ENCODE results near the gene POU4F3.
"Not testable (repeated sequence)": the region's sequence is repeated elsewhere in the genome, so short reads cannot be mapped to it uniquely, and the experiment has no call there.

POU4F3 gene, protein sequence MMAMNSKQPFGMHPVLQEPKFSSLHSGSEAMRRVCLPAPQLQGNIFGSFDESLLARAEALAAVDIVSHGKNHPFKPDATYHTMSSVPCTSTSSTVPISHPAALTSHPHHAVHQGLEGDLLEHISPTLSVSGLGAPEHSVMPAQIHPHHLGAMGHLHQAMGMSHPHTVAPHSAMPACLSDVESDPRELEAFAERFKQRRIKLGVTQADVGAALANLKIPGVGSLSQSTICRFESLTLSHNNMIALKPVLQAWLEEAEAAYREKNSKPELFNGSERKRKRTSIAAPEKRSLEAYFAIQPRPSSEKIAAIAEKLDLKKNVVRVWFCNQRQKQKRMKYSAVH

DNA sequence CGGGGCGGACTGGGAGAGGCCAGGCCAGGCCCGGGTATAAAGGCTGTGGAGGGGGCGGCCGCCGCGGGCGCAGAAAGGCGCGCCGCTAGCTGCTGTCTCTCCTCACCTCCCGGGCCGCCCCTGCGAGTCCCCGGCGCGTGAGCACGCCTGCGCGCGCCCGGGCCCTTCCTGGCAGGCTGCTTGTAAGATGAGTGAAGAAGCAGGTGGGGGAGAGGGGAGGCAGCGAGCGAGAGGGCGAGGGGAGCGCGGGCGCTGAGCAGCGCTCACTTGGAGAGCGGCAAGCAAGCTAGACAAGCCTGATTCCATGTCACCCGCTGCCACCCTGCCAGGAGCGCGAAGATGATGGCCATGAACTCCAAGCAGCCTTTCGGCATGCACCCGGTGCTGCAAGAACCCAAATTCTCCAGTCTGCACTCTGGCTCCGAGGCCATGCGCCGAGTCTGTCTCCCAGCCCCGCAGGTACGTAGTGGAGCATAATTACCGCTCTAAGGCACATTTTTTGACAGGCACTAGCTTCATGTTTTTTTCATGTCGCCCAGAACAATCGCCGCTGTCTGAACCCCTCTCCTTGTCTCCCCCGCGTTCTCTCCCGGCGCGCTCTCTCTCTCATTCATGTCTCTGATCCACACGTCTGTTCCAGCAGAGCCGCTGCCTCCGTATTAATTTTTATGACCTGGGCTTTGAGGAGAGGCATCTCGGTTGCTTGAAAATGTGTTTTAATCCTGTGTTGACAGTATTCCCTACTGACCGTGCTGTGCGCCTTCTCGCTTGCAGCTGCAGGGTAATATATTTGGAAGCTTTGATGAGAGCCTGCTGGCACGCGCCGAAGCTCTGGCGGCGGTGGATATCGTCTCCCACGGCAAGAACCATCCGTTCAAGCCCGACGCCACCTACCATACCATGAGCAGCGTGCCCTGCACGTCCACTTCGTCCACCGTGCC is at the start of gene POU4F3:
Gene POU4F3 (plus strand): TSS at position 66 of the 941 bp plus-strand sequence. CDS start 274 bp downstream, at position 340.
- FAIRE-seq = no peak

DNA sequence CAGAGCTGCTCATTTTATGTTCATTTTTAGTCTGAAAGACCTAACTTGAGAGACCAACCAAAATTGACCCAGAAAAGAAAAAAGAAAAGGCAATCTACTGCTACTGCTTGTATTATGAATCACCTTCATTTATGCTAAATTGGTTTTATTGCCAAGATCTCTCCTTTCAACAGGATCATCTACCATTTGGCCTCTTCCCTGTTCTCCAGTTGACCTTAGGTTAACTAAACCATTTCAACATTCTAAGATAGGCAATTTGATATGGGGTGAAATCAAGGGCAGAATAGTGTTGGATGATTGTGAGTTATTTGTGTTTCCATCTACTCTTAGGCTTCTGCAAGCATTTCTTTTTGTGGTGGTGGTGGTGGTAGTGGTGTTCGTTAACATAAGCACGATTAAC is 48.3 kb upstream of the POU4F3 start:
- FAIRE-seq = no peak

DNA sequence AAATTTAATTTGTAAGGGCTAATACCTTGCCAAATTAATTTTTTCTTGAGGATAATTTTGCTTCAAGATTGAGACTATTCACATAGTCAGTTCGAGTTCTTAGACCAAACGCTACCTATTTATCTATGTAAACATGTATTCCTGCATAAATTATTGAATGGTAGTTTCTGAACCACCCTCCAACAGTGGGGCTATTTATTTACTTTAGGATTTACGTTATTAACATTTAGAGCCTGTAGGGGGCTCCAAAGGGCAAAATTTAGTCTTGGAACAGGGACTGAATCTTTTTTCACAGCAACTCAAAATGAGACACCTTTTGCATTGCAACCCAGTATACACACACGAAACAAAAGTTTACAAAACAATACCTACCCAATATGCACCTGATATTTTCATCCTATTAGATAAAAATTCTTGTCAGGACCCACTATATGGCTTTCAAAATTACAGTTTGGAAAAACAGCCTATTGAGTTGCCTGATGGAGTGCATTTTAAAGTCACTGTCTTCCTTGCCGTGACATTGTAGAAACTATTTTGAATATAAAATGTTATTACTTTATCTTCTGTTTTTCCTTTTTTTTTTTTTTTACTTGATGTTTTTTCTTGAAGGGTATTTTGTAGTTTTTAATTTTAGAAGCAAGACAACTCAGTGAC is 47.1 kb upstream of the POU4F3 start:
- FAIRE-seq = peak; percentile 14

DNA sequence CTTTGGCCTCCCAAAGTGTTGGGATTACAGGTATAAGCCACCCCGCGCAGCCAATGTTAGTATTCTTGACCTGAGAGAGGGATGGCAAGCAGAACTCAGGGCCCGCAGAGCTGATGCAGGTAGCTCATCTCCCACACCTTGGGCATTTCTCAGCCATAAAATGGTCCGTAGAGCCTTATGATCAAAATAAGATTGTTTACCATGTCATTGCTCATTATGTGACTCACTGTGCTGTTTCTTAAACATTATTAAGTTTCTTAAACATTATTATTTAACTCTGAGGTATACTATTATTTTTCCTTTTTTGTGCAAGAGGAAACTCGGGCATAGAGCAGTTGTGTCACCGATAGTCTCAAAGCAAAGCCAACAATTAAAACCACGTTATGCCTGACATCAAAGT is 42.4 kb upstream of the POU4F3 start:
- FAIRE-seq = no peak

DNA sequence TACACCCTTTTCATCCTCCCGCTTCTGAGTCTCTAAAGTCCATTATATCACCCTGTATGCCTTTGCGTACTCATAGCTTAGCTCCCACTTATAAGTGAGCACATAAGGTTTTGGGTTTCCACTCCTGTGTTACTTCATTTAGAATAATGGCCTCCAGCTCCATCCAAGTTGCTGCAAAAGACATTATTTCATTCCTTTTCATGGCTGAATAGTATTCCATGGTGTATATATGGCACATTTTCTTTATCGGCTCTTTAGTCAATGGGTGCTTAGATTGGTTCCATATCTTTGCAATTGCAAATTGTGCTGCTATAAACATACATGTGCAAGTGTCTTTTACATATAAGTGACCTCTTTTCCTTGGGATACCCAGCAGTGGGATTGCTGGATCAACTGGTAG is 39.7 kb upstream of the POU4F3 start:
- FAIRE-seq = not testable (repeated sequence)

DNA sequence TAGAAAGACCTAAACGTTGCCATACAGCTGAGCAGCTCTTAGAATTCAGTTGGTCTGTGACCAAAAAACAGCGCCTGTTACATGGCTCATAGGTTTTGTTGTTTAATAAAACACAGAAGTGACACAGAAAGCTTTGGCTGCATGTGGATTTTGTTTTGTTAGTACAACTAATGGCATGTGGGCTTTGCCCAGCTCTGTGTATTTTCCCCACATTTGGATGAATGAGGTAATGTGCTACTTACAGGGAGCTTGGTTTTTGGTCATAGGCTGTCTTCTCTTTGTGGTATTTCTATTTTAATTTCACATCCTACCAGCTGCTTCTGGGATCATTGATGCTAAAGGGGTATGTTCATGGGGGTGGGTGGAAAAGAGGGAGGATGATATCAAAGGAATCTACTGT is 37.0 kb upstream of the POU4F3 start:
- no peak for FAIRE-seq

DNA sequence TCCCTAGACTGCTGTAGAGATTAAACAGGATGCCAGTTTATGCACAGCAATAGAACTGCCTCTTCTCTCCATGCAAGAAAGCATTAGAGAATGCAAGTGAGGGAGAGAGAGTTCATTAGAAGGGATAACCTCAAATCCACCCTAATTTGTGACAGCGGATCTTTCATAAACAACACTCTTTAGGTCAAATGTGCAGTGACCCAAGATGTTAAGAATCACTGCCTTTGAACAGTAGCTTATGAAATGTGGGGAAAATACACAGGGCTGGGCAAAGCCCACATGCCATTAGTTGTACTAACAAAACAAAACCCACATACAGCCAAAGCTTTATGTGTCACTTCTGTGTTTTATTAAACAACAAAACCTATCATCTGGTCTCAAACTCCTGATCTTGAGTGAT is 36.2 kb upstream of the POU4F3 start:
- no peak for FAIRE-seq

DNA sequence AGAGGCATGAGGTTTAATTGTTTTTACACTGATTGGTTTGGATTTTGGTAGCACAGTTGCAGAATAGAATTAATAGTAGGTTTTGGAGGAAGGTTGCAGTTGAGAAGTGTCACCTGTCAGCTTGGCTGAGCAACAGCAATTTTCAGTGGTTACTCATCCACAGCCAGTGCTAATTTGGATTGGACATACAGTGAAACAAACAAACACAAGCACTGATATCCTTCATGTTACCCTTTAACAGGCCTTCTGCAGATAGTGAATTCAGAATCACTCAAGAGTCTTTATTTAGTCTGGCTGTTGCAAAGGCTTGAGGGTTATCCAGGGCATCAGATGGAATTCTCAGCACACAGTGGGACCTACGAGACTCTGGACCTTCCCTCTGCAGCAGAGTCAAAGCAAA is 31.8 kb upstream of the POU4F3 start:
- FAIRE-seq = no peak

DNA sequence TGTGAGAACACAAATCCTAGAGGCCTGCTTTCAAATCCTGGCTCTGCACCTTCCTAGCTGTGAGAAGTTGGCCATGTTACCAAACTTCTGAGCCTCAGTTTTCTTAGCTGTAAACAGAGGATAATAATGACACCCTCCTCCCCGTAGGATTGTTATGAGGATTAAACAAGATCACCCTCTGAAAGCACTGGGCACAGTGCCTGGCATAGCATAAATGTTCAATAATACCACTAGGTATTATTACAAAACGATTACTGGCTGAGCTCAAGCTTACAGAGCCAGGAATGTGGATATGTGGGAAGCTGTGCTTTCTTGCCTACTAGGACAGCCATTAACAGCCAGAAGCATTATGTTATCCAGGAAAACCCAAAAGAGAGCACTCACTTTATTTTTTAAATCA is 30.8 kb upstream of the POU4F3 start:
- no peak for FAIRE-seq

DNA sequence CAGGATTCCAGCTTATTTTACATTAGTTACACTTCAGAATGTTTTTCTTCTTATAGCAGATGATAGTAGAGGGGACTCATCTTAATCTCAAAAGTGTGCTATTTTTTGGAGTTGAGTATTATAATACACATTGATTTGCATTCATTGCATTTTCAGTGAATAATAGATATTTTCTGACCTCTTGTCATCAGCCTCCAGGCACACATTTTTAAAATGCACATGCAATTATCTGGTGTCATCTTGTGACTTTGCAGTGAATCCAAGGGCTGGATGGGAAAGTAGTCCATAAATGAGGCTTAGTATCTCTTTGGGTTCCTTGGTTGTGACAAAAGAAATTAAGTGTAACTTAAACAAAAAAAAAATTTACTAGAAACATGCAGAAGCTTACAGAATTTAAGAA is 28.1 kb upstream of the POU4F3 start:
- FAIRE-seq = no peak

DNA sequence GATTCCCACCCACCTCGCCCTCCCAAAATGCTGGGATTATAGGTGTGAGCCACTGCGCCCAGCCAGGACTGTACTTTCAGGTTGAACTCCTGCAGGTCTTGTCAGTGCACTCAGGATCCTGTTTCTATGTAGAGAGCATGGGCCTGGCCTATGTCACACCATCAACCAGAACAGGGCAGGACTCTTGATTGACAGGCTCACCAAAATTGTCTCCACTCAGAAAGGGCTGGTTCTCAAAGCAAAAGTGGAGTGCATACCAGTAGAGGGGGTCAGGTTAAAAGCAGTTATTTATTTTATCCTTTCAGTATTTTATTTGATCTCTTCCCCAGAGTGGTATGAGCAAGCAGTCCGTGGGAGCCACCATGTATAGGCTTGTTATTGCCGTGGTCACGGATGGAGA is 27.4 kb upstream of the POU4F3 start:
- FAIRE-seq = no peak

DNA sequence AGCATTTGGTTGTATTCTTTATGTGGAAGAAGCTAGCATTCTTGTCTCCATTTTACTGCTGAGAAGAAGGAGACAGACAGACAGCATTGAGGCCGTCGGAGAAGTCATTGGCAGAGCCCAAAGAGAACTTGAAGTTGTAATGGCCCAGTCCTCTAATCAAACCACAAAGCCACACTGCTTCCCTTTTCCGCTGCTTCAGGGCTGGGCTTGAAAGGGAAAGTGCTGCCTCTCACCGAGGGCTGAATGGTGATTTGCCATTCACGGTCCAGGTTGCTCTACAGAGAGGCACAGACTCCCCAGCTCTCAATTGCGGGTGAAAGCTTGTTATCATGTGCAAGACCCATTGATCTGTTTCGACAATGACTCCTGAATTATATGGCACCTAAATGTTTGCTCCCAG is 25.6 kb upstream of the POU4F3 start:
- FAIRE-seq = no peak

DNA sequence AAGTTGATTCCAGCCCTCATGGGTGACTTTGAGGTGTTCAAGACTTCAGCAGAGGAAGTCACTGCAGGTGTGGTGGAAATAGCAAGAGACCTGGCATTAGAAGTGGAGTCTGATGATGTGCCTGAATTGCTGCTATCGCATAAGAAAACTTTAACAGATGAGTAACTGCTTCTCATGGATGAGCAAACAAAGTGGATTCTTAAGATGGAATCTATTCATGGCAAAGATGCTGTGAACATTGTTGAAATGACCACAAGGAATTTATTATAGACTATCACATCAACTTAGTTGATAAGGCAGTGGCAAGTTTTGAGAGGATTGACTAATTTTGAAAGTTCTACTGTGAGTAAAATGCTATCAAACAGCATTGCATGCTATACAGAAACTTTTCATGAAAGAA is 17.1 kb upstream of the POU4F3 start:
- no peak for FAIRE-seq

DNA sequence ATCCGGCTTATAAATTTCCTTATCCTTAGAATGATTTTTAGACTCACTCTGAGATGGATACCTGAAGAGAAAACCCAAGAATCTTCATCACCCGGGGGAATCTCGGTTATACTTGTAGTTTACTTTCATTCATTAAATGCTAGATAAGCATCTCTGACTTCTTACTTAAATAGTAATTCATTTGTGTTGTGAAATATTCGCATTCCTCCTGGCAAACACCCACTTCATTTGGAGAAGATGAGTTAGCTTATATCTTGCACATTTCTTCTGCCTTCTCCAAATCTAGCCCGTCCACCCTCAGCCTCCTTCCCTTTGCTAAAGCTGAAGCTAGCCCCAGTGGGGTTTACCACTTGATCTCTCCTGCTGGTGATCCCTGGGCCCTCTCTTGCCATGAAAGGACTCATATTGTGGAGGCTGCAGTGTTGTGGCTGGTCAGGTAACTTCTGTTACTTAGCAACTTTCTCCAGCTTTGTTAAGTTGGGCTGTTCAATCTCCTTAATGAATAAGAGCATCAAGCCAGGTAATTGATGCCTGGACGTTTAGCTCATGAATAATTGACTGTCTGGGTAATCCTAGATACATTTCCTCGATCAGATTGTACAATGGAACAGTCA is 11.3 kb upstream of the POU4F3 start:
- no peak for FAIRE-seq

DNA sequence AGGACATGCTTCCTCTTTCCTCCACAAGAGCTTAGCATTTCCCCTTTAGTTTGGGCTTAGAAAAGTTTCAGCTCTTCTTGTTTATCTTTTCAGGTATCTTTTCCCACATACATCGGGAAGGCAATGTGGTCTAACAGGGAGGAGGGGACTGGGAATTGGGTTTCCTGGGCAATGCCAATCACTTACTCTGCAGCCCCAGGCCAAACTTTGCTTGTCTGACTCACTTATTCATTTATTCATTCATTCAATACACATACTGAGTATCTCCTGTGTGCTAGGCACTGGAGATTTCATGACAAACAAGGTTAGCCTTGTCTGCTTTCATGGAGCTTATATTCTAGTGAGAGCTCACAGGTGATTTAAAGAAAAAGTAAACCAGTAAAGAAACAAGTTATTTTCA is 10.7 kb upstream of the POU4F3 start:
- no peak for FAIRE-seq

DNA sequence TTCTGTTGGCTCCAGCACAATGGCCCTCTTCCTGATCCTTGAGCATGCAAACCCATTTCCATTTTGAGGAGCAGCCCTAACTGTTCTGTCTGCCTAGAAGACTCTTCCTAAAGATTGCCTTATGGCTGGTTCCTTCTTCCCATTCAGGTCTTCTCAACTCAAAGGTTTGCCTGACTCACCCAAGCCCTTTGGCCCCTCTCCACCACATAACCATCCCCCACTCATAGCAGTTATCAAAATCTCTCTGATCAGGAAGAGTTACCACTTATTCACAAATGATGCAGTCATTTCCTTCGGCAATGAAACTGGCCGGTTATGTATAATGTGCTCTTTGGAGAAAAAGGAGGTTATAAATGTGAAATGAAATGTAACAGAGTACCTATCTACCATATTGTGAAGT is 8.9 kb upstream of the POU4F3 start:
- no peak for FAIRE-seq

DNA sequence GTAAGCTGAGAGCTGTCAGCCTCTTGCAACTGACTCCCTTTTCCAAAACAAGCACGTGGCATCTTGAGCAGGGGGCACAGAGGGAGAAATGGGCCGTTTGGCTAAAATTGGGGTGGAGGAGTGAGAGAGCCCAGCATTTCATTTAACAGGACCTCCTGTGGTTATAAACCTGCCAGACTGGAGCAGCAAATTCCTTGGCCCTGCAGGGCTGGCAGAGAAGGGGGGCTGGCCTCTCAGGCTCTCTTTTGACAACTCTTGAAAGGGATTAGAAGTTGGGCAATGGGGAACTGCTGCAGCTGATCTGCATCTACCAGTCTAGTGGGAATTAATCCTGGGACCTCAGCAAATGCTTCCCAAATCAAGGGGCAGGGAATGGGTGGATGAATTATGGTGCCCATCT is 7.2 kb upstream of the POU4F3 start:
- no peak for FAIRE-seq

DNA sequence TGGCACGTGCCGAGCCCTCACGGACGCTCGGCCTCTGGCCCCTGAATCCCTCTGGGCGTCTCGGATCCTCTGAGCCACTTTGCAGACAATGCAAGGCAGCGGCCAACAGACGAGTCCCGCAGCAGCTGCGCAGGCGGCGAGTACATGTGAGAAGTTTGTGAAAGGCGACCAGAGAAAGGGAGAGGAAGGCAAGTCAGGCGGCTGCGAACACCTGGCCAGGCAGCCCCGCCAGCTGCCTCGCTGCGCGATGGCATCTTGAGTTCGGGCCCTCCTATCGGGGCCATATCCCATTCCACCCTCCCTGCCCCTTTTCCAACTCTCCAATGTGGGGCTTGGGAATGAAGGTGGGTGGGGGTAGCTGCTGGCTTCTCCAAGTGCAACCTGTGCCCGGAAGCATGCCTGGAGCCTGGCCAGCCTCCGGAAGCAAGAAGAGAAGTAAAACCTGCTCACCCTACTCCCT is 4.5 kb upstream of the POU4F3 start:
- FAIRE-seq = no peak

DNA sequence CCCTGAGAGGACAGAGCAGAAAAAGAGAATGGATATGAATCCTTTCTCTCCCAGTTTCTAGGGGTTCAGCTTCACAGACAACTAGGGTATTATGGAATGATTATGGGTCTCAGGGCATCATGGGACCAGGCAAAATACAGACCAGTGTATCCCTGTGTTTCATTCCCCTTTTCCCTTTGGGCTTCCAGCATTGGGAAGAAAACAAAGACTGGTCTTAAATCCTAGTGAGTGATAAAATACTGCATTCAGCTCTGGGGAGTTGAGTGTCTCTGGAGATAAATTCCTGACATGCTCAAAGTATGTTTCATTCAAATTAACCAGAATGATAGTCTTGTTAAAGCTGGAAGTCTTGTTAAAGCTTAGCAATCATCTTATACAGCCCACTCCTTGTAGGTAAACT is 2.4 kb upstream of the POU4F3 start:
- FAIRE-seq = no peak

DNA sequence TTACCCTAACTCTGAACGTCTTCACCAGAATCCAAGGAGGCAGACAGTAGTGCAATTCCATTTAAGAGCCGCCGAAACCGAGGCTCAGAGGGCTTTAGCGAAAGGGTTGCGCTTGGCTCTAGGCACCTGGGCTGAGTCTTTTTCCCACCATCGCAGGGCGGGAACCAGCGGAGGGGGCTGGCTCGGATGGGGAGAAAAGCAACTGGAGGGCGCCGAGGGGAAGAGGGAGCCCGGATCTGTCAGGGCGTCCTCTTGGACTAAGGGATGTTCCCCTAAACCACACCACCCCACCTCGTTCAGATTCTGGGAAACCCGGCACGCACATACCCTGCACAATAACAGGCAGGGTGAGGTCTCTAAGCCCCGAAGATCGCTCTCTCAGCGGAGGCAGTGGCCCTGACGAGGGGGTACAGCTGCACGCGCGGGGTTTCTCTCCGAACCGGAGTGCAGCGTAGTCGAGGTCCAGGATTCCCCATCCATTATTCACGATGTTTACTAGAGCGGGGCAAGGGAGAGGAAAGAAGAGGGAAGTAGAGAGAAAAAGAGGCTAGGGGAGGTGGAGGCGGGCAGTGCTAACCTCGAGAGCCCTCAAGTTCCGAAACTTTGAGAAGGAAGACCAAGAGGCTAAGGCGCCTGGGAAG is 1.3 kb upstream of the POU4F3 start:
- no peak for FAIRE-seq

DNA sequence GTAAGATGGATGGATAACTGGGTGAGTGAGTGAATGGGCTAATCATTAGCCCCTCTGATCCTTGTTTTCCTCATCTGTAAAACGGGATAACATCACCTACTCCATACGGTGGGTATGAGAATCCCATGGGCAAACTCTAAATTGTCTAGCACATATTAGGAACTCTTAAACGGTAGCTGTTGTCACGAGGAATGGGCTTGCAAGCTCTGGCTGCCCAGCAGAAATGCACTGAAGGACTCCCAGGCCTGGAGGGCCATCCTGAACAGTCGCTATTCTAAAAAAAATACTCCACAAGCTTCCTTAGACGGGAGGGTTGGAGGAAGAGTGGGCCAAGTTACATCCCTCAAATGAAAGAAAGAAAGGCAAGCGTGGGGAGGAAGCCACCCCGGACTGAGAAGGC is 711 bp upstream of the POU4F3 start:
- FAIRE-seq = no peak

DNA sequence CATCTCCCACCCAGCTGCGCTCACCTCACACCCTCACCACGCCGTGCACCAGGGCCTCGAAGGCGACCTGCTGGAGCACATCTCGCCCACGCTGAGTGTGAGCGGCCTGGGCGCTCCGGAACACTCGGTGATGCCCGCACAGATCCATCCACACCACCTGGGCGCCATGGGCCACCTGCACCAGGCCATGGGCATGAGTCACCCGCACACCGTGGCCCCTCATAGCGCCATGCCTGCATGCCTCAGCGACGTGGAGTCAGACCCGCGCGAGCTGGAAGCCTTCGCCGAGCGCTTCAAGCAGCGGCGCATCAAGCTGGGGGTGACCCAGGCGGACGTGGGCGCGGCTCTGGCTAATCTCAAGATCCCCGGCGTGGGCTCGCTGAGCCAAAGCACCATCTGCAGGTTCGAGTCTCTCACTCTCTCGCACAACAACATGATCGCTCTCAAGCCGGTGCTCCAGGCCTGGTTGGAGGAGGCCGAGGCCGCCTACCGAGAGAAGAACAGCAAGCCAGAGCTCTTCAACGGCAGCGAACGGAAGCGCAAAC is 1.1 kb downstream of the POU4F3 start:
- no peak for FAIRE-seq

All from colon (tissue), 2 donors.